Smooth muscle cell (in vitro differentiated cells): Measurements from ENCODE around the gene MED13L. TPM values are rescaled to one million over a fixed set of nuclear protein-coding genes. Genes with fewer than 3 reads are reported as not detected.

Experiments
- DNase-seq: peaks from one replicate; lab custom pipeline; 2025; ENCODE audit not compliant: unreplicated experiment; lab: John Stamatoyannopoulos, UW
- H2AFZ ChIP-seq: fragments of 200-600 bp; sonication (generic); 2 replicates; pipeline ENCODE4 v1.6.0; 2016; ENCODE audit warnings: antibody characterized with exemption, low read depth, mild to moderate bottlenecking
- H3F3A ChIP-seq: fragments of 200-600 bp; sonication (generic); 2 replicates; pipeline ENCODE4 v1.6.0; 2017; ENCODE audit warnings: antibody characterized with exemption, low read depth
- H3K27ac ChIP-seq: fragments of 200-600 bp; sonication (generic); 2 replicates; pipeline ENCODE4 v1.5.1; 2016; ENCODE audit warnings: low read depth, mild to moderate bottlenecking
- H3K27me3 ChIP-seq: fragments of 200-600 bp; sonication (generic); 2 replicates; pipeline ENCODE4 v1.6.1; 2016; ENCODE audit warnings: low read depth, mild to moderate bottlenecking
- H3K36me3 ChIP-seq: fragments of 200-600 bp; sonication (generic); 2 replicates; pipeline ENCODE4 v1.5.1; 2016; ENCODE audit warnings: low read depth
- H3K4me1 ChIP-seq: fragments of 200-600 bp; sonication (generic); 2 replicates; pipeline ENCODE4 v1.5.1; 2016; ENCODE audit warnings: low read depth
- H3K4me2 ChIP-seq: fragments of 200-600 bp; sonication (generic); 2 replicates; pipeline ENCODE4 v1.6.0; 2016; ENCODE audit warnings: mild to moderate bottlenecking
- H3K4me3 ChIP-seq: fragments of 200-600 bp; sonication (generic); 2 replicates; pipeline ENCODE4 v1.5.1; 2016; ENCODE audit warnings: mild to moderate bottlenecking
- H3K79me2 ChIP-seq: fragments of 200-600 bp; sonication (generic); 2 replicates; pipeline ENCODE4 v1.6.0; 2016; ENCODE audit warnings: low read depth, mild to moderate bottlenecking
- H3K9ac ChIP-seq: fragments of 200-600 bp; sonication (generic); 2 replicates; pipeline ENCODE4 v1.6.0; 2016; ENCODE audit warnings: low read depth
- H3K9me3 ChIP-seq: fragments of 200-600 bp; sonication (generic); replicated peaks from 2 replicates; pipeline ENCODE4 v1.5.1; 2016; ENCODE audit warnings: low read depth
- H4K20me1 ChIP-seq: fragments of 200-600 bp; sonication (generic); 2 replicates; pipeline ENCODE4 v1.6.0; 2016; ENCODE audit warnings: low read depth
- CTCF ChIP-seq: fragments of 200-600 bp; sonication (generic); IDR thresholded peaks from 2 replicates; pipeline ENCODE4 v1.5.1; 2017; ENCODE audit warnings: borderline replicate concordance, mild to moderate bottlenecking, antibody characterized with exemption; ENCODE audit not compliant: insufficient read depth, poor library complexity, severe bottlenecking
- WGBS: methylation state at CpG from one replicate; pipeline ENCODE4 v1.1.7; 2016; ENCODE audit warnings: low lambda C conversion rate; 5-methylcytosine and 5-hydroxymethylcytosine counted together
- polyA plus RNA-seq: library from polyadenylated mRNA; unstranded; fragments of >200 nt; fragmentation: Nextera tagmentation; extraction: Ambion mirVana; gene quantifications from 2 replicates; pipeline ENCODE4 v1.2.1, GENCODE V29; 2016
- total RNA-seq: library from RNA; depleted of rRNA; stranded (reverse); fragments of >200 nt; gene quantifications from 2 replicates; pipeline ENCODE4 v1.2.3, GENCODE V29; 2014

MED13L gene
- total and polyA plus RNA-seq, 2 experiments from 2014 or later: 13.2 to 74.3 TPM

- H3K4me3 ChIP-seq: peak overlapping the region; percentile 87
- peaks cover 35% of the 10 kb centered on the region for H4K20me1 ChIP-seq
- peak overlapping the region; percentile 87 for H3K4me2 ChIP-seq
- peak overlapping the region; percentile 84 for H2AFZ ChIP-seq
- H3K79me2 ChIP-seq: peaks cover 37% of the 10 kb centered on the region
- peaks cover 33% of the 10 kb centered on the region for H3K4me1 ChIP-seq
- H3K27ac ChIP-seq: peak overlapping the region; percentile 25
- no peak for TF ChIP-seq CTCF
- H3K36me3 ChIP-seq: no peaks in the 10 kb centered on the region
- H3K9me3 ChIP-seq: no peaks in the 10 kb centered on the region
- peaks cover 6% of the 10 kb centered on the region for H3F3A ChIP-seq
- no peaks in the 10 kb centered on the region for H3K27me3 ChIP-seq
- WGBS: 43% methylated on average over 8 of the region's 8 CpGs
- H3K9ac ChIP-seq: peak overlapping the region; percentile 41
- no peak for DNase-seq
These were observed 760 bp upstream of the MED13L start for GRCh38 chr12:116278279-116278626.

DNA sequence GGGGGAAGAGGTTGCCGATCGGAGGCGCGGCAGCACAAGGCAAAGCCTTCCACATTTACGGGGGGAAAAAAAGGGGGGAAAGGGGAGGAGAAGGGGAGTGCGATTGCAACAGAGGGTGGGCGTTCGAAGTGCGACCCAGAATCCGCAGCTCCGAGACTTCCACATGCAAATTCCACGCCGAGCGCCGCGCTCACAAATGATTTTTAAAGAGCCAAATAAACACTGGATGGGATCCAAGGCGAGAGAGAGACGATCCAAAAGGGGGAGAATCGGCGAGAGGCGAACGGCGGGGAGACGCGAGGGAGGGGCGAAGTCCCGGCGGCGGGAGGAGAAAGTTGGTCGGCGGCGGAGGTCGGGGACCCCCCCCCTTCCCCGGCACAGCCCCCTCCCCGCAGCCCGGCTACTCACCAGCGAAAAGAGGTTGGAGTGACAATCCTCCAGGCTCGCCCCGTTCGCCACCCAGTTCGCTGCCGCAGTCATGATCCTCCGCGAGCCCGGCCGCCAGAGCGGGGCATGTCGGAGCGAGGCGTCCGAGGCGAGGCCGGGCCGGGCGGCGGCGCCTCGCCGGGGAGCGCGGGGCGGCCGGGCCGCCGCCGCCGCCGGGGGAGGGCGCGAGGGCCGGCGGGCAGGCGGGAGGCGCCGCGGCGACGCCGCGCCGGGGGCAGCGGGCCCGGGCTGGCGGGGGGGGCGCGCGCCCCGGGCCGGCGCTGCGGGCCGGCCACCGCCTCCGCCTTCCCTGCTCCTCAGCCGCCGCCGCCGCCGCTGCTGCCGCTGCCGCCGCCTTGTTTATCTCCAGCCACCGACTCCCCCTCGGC lies 634 bp downstream of the MED13L start:
- H3K4me2 ChIP-seq: peak overlapping the region; percentile 96
- no peaks in the 10 kb centered on the region for H3K36me3 ChIP-seq
- H3K27ac ChIP-seq: peak overlapping the region; percentile 80
- peaks cover 6% of the 10 kb centered on the region for H3F3A ChIP-seq
- peaks cover 49% of the 10 kb centered on the region for H4K20me1 ChIP-seq
- no peaks in the 10 kb centered on the region for H3K9me3 ChIP-seq
- H3K27me3 ChIP-seq: no peaks in the 10 kb centered on the region
- H3K4me1 ChIP-seq: peaks cover 25% of the 10 kb centered on the region
- TF ChIP-seq CTCF: no peak
- under 1% methylated on average over 42 of the region's 104 CpGs for WGBS
- peaks cover 51% of the 10 kb centered on the region for H3K79me2 ChIP-seq
- peak; percentile 23 for DNase-seq
- H3K9ac ChIP-seq: peak overlapping the region; percentile 71
- no peak overlapping the region for H2AFZ ChIP-seq
- H3K4me3 ChIP-seq: peak overlapping the region; percentile 87

DNA sequence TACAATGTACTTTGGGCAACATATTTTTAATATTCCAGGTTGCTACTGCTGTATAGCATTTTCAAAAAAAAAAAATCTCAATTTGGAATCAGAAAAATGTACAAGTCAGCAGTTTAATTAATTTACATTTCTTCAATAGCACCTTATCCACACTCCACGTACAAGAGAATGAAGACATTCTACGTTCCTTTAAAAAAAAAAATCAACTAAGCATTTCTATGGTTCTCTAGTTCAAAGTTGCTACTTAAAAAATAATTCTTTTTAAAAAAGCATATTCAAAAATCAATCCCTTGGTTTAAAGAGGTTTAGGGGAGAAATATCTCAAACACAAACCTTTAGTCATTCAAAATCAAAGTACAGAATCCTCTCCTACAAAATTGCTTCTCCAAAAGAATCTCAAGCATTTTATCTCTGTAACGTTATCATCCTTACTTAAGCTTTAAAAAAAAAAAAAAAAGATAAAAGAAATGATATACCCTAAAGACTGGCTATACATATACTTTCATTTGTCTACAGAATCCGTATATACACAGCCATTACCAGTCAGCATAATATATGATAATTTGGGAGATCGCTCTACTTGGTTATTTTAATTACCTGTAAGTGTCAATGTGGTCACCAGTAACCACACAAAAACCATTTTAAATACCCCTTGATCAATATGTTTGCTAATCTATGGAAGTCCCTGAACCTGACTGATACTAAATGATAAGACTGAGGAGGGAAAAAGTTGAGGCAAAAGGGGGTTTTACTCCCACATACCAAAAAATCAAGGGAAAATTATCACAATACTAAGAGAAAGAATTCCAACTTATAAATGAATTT lies 2.7 kb downstream of the MED13L start:
- Histone ChIP-seq H3K27ac (no peak overlapping the region), H3K79me2 (peaks cover 72% of the 10 kb centered on the region), H2AFZ (no peak overlapping the region), H4K20me1 (peaks cover 70% of the 10 kb centered on the region), H3K9me3 (no peaks in the 10 kb centered on the region), H3K36me3 (no peaks in the 10 kb centered on the region), H3F3A (peaks cover 6% of the 10 kb centered on the region), H3K4me1 (peaks cover 25% of the 10 kb centered on the region), H3K9ac (peak overlapping the region; percentile 71), H3K4me3 (peak overlapping the region; percentile 87), H3K4me2 (peak overlapping the region; percentile 96), H3K27me3 (no peaks in the 10 kb centered on the region)
- 29% methylated on average over 5 of the region's 5 CpGs for WGBS
- no peak for TF ChIP-seq CTCF
- DNase-seq: no peak
